Kidney (tissue), 14 donors: ENCODE measurements around the gene DNMT1. TPM values are rescaled to one million over a fixed set of nuclear protein-coding genes. Genes with fewer than 3 reads are reported as not detected.

Experiments used
- DNase-seq, 5 donors: peaks; one replicate each; pipeline ENCODE4 v3.0.0-alpha.2; 2013 to 2020
- FAIRE-seq: peaks from 2 replicates; lab custom pipeline; 2012; peaks lifted over from hg19 to GRCh38; lab: Jason Lieb, UNC
- H3K27ac ChIP-seq, 2 donors: one replicate each; pipeline ENCODE4 v1.7.0; 2013; ENCODE audit warnings: low read depth in 2 of 2, low read length in 2 of 2, inconsistent platforms in 1 of 2
- H3K27me3 ChIP-seq: one replicate; pipeline ENCODE4 v1.7.1; 2013; ENCODE audit warnings: low read length, inconsistent platforms; ENCODE audit not compliant: control insufficient read depth, insufficient read depth
- H3K36me3 ChIP-seq, 3 donors: one replicate each; pipeline versions ENCODE4 v1.7.0 to v1.7.1; 2013; ENCODE audit warnings: low read length in 3 of 3, control low read depth in 1 of 3, inconsistent platforms in 1 of 3; ENCODE audit not compliant: insufficient read depth in 3 of 3, control insufficient read depth in 2 of 3
- H3K4me1 ChIP-seq, 3 donors: one replicate each; pipeline versions ENCODE4 v1.7.0 to v1.7.1; 2013; ENCODE audit warnings: low read length in 3 of 3, inconsistent platforms in 1 of 3, low read depth in 1 of 3; ENCODE audit not compliant: control insufficient read depth in 2 of 3, insufficient read depth in 2 of 3
- H3K4me3 ChIP-seq, 3 donors: one replicate each; pipeline versions ENCODE4 v1.7.0 to v1.8.1; 2013; ENCODE audit warnings: low read length in 3 of 3, control low read depth in 1 of 3, inconsistent platforms in 1 of 3
- H3K9ac ChIP-seq, 3 donors: one replicate each; pipeline versions ENCODE4 v1.7.0 to v1.7.1; 2013; ENCODE audit warnings: low read length in 3 of 3, control low read depth in 1 of 3, inconsistent platforms in 1 of 3
- H3K9me3 ChIP-seq, 3 donors: one replicate each; pipeline versions ENCODE4 v1.7.0 to v1.7.1; 2013; ENCODE audit warnings: low read length in 3 of 3, control low read depth in 1 of 3, inconsistent platforms in 1 of 3; ENCODE audit not compliant: control insufficient read depth in 2 of 3, insufficient read depth in 1 of 3
- intact Hi-C: fragments of 100-400 bp; cut with DNase I; formaldehyde crosslinking; loops from one replicate; pipeline ENCODE4 v1.11.1; 2022
- polyA plus RNA-seq: library from polyadenylated mRNA; stranded (reverse); fragments of 350-450 nt; fragmentation: Illumina TruSeq; extraction: RNeasy Lipid Tissue Mini Kit (QIAGEN cat#74804); gene quantifications from one replicate; pipeline ENCODE4 v1.2.3, GENCODE V29; 2014; ENCODE audit warnings: low read depth, low replicate concordance; ENCODE audit not compliant: insufficient read depth
- total RNA-seq: library from RNA; stranded (reverse); fragmentation: NEBNext Ultra II Directional; extraction: Animal tissue kit (Norgen Biotek cat#: 25700); gene quantifications from one replicate; pipeline ENCODE4 v1.2.1, GENCODE V29; 2021
- TF ChIP-seq, protein P1 (sequence below): IDR thresholded peaks from 3 replicates; pipeline ENCODE4 v1.5.1; 2012; ENCODE audit warnings: mild to moderate bottlenecking, moderate library complexity, borderline replicate concordance; ENCODE audit not compliant: insufficient read depth; ENCODE audit errors: extremely low read depth
- donor health status: control.
- donor health status: control.
- donor health status: control.
- donor health status: control.
- donor health status: control.
- donor health status: DM: yes; HTN: yes; CAD: no.
- donor health status: Normal renal cell carcinoma (clear cell type).

Gene DNMT1
- total and polyA plus RNA-seq, 2 donors from 2014 or later: 15.3 to 64.6 TPM

GRCh38 chr19:10184636-10185035 lies 10.1 kb downstream of the DNMT1 start:
- no peak for FAIRE-seq
- Histone ChIP-seq H3K4me3 (no peak overlapping the region), H3K36me3 (peaks cover 0 to 5% (median 5%) of the 10 kb centered on the region in 3 donors), H3K4me1 (no peaks in the 10 kb centered on the region), H3K27me3 (no peaks in the 10 kb centered on the region), H3K27ac (no peak overlapping the region), H3K9me3 (no peaks in the 10 kb centered on the region), H3K9ac (no peak overlapping the region)
- DNase-seq: peak in 1 of 5 donors; percentile 35
- intact Hi-C loops: no loop called here
- TF ChIP-seq, protein P1, sequence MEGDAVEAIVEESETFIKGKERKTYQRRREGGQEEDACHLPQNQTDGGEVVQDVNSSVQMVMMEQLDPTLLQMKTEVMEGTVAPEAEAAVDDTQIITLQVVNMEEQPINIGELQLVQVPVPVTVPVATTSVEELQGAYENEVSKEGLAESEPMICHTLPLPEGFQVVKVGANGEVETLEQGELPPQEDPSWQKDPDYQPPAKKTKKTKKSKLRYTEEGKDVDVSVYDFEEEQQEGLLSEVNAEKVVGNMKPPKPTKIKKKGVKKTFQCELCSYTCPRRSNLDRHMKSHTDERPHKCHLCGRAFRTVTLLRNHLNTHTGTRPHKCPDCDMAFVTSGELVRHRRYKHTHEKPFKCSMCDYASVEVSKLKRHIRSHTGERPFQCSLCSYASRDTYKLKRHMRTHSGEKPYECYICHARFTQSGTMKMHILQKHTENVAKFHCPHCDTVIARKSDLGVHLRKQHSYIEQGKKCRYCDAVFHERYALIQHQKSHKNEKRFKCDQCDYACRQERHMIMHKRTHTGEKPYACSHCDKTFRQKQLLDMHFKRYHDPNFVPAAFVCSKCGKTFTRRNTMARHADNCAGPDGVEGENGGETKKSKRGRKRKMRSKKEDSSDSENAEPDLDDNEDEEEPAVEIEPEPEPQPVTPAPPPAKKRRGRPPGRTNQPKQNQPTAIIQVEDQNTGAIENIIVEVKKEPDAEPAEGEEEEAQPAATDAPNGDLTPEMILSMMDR: no peak

- H3K9ac ChIP-seq: no peak overlapping the region
- TF ChIP-seq, protein P1: no peak
- peaks cover 0 to 5% (median 5%) of the 10 kb centered on the region in 3 donors for H3K36me3 ChIP-seq
- intact Hi-C loops: no loop called here
- H3K27me3 ChIP-seq: no peaks in the 10 kb centered on the region
- no peaks in the 10 kb centered on the region for H3K4me1 ChIP-seq
- FAIRE-seq (no peak), DNase-seq (peak in 1 of 5 donors; percentile 2)
- H3K4me3 ChIP-seq: no peak overlapping the region
- no peak overlapping the region for H3K27ac ChIP-seq
- H3K9me3 ChIP-seq: no peaks in the 10 kb centered on the region
Observed at GRCh38 chr19:10183926-10184325, 10.8 kb downstream of the DNMT1 start.

GRCh38 chr19:10182847-10183246 lies 11.9 kb downstream of the DNMT1 start:
- Histone ChIP-seq H3K36me3 (peaks cover 0 to 5% (median 5%) of the 10 kb centered on the region in 3 donors), H3K9ac (no peak overlapping the region), H3K4me1 (no peaks in the 10 kb centered on the region), H3K4me3 (no peak overlapping the region), H3K9me3 (no peaks in the 10 kb centered on the region), H3K27me3 (no peaks in the 10 kb centered on the region), H3K27ac (no peak overlapping the region)
- FAIRE-seq (no peak), DNase-seq (no peak)
- intact Hi-C loops: no loop called here
- TF ChIP-seq, protein P1: no peak

GRCh38 chr19:10182076-10182475 lies 12.7 kb downstream of the DNMT1 start:
- TF ChIP-seq, protein P1: no peak

More at GRCh38 chr19:10182076-10182475, 12.7 kb downstream of the DNMT1 start:
- intact Hi-C loops: no loop called here
- no peak for DNase-seq
- Histone ChIP-seq H3K4me1 (no peaks in the 10 kb centered on the region), H3K9ac (no peak overlapping the region), H3K27ac (no peak overlapping the region), H3K27me3 (no peaks in the 10 kb centered on the region), H3K4me3 (no peak overlapping the region), H3K36me3 (peaks cover 0 to 5% (median 5%) of the 10 kb centered on the region in 3 donors), H3K9me3 (no peaks in the 10 kb centered on the region)
- no peak for FAIRE-seq
